ENCODE measurements around the gene CCDC85B. TPM values are rescaled to one million over a fixed set of nuclear protein-coding genes. Genes with fewer than 3 reads are reported as not detected.

Gene CCDC85B
- total RNA-seq, 2 donors from 2014 or later, result 49.8 to 54.5 TPM

DNA sequence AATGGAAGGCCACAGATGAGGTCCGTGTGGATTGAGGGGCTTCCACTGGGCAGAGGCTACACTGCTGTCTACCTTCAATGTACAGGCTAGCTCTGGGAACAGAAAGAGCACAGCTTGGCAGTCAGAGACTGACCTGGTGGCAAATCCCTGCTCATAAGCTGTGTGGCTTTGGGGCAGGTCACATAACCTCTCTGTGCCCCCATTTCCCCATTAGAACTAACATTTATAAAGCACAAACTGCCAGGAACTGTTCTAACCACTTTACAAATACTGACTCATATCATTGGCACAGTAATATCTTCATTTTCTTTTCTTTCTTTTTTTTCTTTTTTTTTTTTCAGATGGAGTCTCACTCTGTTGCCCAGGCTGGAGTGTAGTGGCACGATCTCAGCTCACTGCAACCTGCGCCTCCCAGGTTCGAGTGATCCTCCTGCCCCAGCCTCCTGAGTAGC, 6.6 kb downstream of the CCDC85B start:
- Histone ChIP-seq H3K36me3 (replicated peaks in 1 of 2; ENCODE audit: insufficient read depth in 1 of 2, low read depth in 2 of 2) (no peaks in the 10 kb centered on the region), H3K9me3 (no peaks in the 10 kb centered on the region), H3K27me3 (peaks cover 0 to 11% of the 10 kb centered on the region in 2 donors), H3K4me1 (peaks cover 17% of the 10 kb centered on the region), H3K27ac (no peak overlapping the region), H3K4me3 (no peak overlapping the region)
- no peak for ATAC-seq
- no peak for DNase-seq
- 87 to 88% methylated on average over 4 of the region's 4 CpGs for WGBS, 2 donors
- TF ChIP-seq POLR2A (IDR thresholded peaks at IDR 0.05), result no peak
- TF ChIP-seq, protein P1, sequence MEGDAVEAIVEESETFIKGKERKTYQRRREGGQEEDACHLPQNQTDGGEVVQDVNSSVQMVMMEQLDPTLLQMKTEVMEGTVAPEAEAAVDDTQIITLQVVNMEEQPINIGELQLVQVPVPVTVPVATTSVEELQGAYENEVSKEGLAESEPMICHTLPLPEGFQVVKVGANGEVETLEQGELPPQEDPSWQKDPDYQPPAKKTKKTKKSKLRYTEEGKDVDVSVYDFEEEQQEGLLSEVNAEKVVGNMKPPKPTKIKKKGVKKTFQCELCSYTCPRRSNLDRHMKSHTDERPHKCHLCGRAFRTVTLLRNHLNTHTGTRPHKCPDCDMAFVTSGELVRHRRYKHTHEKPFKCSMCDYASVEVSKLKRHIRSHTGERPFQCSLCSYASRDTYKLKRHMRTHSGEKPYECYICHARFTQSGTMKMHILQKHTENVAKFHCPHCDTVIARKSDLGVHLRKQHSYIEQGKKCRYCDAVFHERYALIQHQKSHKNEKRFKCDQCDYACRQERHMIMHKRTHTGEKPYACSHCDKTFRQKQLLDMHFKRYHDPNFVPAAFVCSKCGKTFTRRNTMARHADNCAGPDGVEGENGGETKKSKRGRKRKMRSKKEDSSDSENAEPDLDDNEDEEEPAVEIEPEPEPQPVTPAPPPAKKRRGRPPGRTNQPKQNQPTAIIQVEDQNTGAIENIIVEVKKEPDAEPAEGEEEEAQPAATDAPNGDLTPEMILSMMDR (IDR thresholded peaks at IDR 0.05), result no peak
- intact Hi-C loops (cut with DNase I), result no loop called here

DNA sequence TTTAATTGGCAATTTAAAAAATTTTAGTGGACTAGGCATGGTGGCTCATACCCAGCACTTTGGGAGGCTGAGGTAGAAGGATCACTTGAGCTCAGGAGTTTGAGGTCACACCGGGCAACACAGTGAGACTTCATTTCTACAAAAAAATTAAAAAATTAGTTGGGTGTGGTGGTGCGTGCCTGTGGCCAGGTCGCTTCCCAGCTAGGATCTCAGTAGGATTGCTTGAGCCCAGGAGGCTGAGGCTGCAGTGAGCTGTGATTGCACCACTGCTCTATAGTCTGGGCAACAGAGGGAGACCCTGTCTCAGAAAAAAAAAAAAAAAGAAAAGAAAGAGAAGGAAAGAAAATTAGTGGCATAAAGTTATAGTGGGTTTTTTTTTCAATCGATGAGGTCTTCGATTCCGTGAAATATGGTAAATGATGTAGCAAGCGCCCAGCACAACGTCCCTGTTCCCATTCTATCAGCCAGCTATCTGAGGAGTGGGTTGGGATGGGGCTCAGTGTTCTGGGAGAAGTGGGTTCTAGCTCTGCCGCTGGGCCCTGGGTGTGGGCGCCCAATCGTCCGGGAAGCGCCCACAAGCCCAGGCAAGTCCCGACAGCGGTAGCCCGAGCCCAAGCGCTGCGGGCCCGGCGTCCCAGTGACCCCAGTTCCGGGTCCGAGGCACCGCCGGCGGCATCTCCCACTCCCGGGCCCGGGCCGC, 8.3 kb downstream of the CCDC85B start:
- Histone ChIP-seq H3K27ac (no peak overlapping the region), H3K27me3 (peaks cover 0 to 11% of the 10 kb centered on the region in 2 donors), H3K9me3 (no peaks in the 10 kb centered on the region), H3K4me1 (peaks cover 14% of the 10 kb centered on the region), H3K36me3 (replicated peaks in 1 of 2; ENCODE audit: insufficient read depth in 1 of 2, low read depth in 2 of 2) (no peaks in the 10 kb centered on the region), H3K4me3 (no peak overlapping the region)
- WGBS, 2 donors, result 52 to 65% methylated on average over 10 to 16 of the region's 28 CpGs
- no peak for ATAC-seq
- no peak for DNase-seq
- intact Hi-C loops (cut with DNase I), result no loop called here
- TF ChIP-seq, protein P1 (IDR thresholded peaks at IDR 0.05), result no peak
- TF ChIP-seq POLR2A (IDR thresholded peaks at IDR 0.05), result no peak

DNA sequence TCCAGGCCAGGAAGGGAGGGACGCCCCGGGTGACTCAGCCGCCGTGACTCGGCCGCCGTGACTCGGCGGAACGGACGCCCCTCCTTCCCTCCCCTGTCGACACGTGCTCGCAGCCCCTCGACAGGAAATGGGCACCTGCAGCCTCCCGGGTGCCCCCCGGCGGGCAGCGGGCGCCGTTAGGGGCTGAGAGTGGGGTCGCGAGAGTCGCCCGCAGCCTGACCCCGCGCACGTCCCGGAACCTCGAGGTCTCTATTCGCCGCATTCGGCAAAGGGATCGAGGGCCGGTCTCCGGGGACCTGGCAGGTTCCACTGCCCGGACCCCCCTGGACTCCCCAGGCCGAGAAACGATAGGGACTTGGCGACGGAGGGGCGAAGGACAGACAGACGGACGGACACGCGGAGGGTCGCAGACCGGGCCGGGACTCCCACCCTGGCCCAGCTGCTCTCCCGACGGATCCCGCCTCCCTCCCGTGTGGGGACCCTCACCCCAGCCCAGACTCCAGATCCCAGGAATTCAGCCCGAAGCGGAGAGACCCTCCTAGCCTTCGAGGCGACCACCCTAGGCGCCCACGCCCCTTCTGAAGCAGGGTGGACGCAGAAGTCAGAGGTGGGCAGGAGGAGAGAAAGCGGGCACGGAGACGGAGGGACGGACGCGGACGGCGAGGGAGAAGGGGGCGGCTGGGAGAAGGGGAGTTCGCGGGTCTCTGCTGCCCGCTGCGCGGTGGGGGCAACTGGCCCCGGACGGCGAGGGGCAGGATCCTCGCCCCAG, 9.1 kb downstream of the CCDC85B start:
- 0 to 4% methylated on average over 3 to 77 of the region's 78 CpGs for WGBS, 2 donors
- intact Hi-C loops (cut with DNase I), result no loop called here

DNA sequence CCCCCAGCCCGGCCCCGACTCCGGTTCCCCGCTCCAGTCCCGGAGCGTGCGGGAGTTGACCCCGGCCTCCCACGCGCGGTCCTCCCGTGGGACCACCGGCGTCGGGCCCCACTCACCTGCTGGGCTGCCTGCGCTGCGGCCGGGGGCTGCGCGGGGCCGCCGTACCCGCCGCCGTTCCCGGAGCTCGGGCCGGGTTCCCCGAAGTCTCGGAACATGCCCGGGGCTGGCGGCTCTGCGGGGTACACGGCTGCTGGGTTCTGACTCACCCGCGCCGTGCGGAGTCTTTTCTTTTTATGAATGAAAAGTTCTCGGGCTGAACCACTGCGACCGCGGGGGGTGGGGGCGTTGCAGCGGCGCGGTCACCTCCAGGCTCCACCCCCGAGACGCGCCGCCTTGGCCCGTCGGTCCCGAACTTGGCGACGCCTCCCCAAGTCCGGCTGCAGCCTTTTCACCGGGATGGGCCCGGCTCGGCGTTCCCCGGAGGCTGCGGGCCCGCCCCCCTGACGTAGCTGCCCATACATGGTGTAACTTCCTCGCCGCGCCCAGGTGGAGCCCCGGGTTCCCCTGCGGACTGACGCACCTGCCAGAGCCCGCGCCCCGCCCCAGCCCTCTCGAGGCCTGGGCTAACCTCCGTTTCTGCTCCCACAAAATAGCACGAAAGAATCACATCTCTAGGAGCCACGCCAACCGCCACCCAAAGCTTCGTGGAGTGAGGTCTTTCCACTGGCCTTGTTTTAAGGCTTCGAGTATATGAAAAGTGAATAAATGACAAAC, 9.8 kb downstream of the CCDC85B start, which contains the start of gene FOSL1:
Gene FOSL1, minus strand, starts transcription at position 264 of the 774 bp plus-strand sequence. Its CDS starts 49 bp downstream, at position 215.
- DNase-seq (peak; percentile 86 to 94 (median 92)), ATAC-seq (peak; percentile 91)
- Histone ChIP-seq H3K9me3 (no peaks in the 10 kb centered on the region), H3K4me3 (no peak within 1 kb of the TSS), H3K4me1 (peaks cover 14% of the 10 kb centered on the region), H3K27ac (peak within 1 kb of the TSS in 3 of 4 donors; percentile 24 to 66 (median 48)), H3K36me3 (replicated peaks in 1 of 2; ENCODE audit: insufficient read depth in 1 of 2, low read depth in 2 of 2) (no peaks in the 10 kb centered on the region), H3K27me3 (peaks cover 0 to 11% of the 10 kb centered on the region in 2 donors)
- 2 to 14% methylated on average over 10 to 74 of the region's 80 CpGs for WGBS, 2 donors
- TF ChIP-seq POLR2A (IDR thresholded peaks at IDR 0.05), result peak; percentile 39 to 71 (median 68)
- TF ChIP-seq, protein P1 (IDR thresholded peaks at IDR 0.05), result peak in 2 of 7 experiments; percentile 1 to 3
- intact Hi-C loops (cut with DNase I), result no loop called here

More for the DNA sequence above, 9.1 kb downstream of the CCDC85B start:
- Histone ChIP-seq H3K27me3 (peaks cover 0 to 11% of the 10 kb centered on the region in 2 donors), H3K4me3 (no peak overlapping the region), H3K4me1 (peaks cover 14% of the 10 kb centered on the region), H3K9me3 (no peaks in the 10 kb centered on the region), H3K27ac (peak overlapping the region in 3 of 4 donors; percentile 24 to 66 (median 48)), H3K36me3 (replicated peaks in 1 of 2; ENCODE audit: insufficient read depth in 1 of 2, low read depth in 2 of 2) (no peaks in the 10 kb centered on the region)
- ATAC-seq (peak; percentile 37), DNase-seq (peak; percentile 45 to 58 (median 52))
- peak in 2 of 3 donors; percentile 9 to 12 for TF ChIP-seq POLR2A (IDR thresholded peaks at IDR 0.05)
- TF ChIP-seq, protein P1 (IDR thresholded peaks at IDR 0.05), result no peak

Data from body of pancreas (tissue), 4 donors.